NCI-H2107 treated with DMSO at 0.1 percent for 48 hours (cell line): Measurements from ENCODE around the gene CRAMP1.
"Not testable (repeated sequence)": the region's sequence is repeated elsewhere in the genome, so short reads cannot be mapped to it uniquely, and the experiment has no call there.

Source experiments
- DNase-seq: peaks from one replicate; lab custom pipeline; 2025; ENCODE audit not compliant: unreplicated experiment; lab: John Stamatoyannopoulos, UW

CRAMP1 gene

GRCh38 chr16:1709356-1709755 lies 97.2 kb downstream of the CRAMP1 start:
- DNase-seq = no peak

GRCh38 chr16:1710811-1711507 lies 98.8 kb downstream of the CRAMP1 start:
- DNase-seq = no peak

DNA sequence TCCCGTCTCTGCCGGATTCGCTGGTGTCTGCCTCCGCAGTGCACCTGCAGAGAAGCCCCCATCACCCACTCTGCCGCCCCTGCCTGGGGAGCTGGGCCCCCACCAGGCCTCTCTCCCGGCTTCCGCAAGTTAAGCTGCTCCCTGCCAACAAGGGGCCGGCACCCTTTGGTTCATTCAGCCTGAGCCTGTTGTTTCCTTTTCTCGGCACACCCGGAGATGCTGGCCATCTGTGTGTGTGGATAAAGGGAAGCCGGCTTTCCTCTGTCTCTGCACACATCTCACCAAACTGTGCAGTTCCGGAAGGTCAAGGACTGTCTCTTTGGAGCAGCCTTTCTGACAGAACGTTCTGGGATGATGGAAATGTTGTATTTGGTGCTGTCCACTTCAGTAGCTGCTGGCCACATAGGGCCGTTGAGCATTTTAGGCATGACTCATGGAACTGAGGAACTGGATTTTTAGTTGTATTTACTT lies 100.7 kb downstream of the CRAMP1 start:
- no peak for DNase-seq

- DNase-seq = no peak
Observed at GRCh38 chr16:1713331-1713730, 101.2 kb downstream of the CRAMP1 start.

GRCh38 chr16:1713933-1714332 lies 101.8 kb downstream of the CRAMP1 start:
- DNase-seq = no peak

DNA sequence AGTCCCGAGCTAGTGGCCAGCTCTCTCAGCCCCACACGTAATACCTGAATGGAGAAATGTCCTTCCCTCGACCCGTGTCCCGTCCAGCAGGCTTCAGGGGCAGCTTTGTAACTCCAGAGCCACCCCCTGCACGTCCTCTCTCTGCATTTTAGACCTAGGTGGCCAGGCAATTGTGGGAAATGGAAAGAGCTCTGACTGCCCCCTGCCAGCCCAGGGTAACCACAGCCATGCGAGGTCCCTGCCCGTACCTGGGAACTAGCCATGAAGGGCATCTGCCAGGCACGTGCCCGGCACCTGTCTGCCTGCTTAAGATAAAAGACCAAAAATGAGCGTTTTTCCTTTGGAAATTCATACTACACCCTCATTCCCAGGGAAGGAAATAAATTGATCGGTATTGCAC lies 103.1 kb downstream of the CRAMP1 start:
- DNase-seq = no peak

DNA sequence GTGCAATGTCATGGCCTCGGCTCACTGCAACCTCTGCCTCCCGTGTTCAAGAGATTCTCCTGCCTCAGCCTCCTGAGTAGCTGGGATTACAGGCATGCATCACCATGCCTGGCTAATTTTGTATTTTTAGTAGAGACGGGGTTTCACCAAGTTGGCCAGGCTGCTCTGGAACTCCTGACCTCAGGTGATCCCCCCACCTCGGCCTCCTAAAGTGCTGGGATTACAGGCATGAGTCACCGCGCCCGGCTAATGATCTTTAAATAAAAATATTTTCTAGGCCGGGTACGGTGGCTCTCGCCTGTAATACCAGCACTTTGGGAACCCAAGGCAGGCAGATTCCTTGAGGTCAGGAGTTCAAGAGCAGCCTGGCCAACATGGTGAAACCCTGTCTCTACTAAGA lies 106.1 kb downstream of the CRAMP1 start:
- not testable (repeated sequence) for DNase-seq

DNA sequence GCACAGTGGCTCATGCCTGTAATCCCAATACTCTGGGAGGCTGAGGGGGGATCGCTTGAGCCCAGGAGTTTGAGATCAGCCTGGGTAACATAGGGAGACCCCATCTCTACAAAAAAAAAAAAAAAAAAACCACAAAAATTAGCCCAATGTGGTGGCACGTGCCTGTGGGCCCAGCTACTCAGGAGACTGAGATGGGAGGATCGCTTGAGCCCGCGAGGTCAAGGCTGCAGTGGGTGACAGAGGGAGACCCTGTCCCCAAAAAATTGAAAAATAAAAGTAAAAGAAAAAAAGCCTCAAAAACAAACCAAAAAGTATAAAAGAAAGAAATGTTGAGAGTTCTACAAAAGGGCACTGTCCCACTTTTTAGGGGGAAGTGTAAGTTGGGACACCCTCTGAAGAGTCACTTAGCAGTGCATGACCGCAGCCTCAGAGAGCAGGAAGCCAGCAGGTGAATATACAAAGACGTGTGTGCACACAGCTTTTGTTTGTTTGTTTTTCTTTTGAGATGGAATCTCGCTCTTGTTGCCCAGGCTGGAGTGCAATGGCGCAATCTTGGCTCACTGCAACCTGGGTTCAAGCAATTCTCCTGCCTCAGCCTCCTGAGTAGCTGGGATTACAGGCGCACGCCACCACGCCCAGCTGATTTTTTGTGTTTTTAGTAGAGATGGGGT lies 107.5 kb downstream of the CRAMP1 start:
- DNase-seq = peak; percentile 43

DNA sequence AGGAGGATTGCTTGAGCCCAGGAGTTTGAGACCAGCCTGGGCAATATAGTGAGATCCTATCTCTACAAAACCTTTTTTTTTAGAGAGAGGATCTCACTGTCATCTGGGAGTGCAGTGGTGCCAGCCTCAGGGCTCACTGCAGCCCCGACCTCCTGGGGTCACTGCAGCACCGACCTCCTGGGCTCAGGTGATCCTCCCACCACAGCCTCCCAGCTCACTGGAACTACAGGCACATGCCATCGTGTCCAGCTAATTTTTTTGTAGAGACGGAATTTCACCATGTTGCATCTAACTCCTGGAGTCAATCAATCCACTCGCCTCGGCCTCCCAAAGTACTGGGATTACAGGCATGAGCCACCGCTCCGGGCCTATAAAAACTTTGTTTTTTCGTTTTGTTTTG lies 109.2 kb downstream of the CRAMP1 start:
- no peak for DNase-seq

DNA sequence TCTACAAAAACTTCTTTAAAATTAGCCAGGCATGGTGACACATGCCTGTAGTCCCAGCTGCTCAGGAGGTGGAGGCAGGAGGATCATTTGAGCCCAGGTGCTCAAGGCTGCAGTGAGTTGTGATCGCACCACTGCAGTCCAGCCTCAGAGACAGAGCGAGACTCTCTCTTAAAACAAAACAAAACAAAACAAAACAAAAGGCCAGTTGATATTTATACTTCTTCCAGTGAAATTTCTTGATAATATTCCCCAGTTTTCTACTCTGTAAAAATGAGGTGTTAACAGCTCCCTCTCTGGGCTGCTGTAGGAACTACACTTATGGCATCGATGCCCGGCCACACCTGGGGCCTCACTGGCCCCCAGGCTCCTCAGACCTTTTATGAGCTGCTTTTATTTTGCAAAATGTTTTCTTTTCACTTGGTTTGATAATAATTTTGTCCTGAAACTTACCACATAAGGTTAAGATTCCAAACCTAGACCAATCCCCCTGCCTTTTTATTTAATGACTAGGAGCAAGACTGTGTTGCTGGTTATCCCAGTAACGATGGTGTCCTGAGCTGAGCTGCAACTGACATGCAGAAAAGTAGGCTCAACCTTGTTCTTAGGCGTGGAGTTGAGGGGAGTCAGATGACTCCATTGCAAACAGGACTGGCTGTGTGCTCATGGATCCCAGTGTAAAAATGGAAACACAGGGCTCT lies 111.4 kb downstream of the CRAMP1 start:
- DNase-seq = no peak

DNA sequence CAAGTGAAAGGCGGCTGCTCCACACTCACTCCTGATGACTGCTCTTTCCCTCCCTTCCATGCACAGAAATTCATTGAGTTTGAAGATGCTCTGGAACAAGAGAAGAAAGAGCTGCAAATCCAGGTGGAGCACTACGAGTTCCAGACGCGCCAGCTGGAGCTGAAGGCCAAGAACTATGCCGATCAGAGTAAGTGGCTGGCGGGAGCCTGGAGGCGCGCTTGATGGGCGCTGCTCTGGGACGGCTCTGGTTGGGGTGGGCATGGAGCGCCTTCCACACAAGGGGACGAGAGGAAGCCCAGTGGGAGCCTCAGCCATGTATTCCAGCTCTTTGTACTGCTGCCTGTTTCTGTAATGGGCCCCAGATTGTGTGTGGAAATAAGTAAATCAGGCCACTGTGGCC lies 112.3 kb downstream of the CRAMP1 start:
- DNase-seq = no peak

DNA sequence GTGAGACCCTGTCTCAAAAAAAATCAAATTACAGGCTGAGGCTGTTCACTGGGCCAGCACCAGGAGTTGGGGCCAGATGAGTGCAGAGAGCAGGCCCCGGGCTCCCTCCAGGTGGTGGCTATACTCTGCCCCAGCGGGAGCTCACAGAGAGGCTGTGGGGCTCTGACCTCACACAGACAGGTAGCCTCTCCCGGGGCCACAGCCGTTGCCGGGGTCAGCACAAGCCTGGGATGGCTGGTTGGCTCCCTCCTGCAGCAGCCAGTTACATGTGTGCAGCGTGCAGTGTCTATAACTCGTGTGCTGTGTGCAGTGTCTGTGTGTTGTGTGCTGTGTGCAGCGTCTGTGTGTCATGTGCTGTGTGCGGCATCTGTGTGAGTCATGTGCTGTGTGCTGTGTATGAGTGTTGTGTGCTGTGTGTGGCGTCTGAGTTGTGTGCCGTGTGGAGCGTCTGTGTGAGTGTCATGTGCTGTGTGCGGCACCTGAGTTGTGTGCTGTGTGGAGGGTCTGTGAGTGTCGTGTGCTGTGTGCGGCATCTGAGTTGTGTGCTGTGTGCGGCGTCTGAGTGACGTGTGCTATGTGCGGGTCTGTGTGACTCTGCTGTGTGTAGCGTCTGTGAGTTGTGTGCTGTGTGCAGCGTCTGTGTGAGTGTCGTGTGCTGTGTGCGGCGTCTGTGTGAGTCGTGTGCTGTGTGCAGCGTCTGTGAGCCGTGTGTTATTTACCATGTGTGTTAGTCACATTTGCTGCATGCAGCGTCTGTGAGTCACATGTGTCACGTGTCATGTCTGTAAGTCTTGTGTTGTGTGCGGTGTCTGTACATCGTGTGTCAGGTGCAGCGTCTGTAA lies 114.7 kb downstream of the CRAMP1 start:
- DNase-seq = no peak
